Erythroblast (primary cell): ENCODE data around the gene CLDN8.

ENCODE experiments used
- DNase-seq, 2 experiments: peaks; one replicate each; lab custom pipeline; 2025; lab: John Stamatoyannopoulos, UW
- GATA1 ChIP-seq: IDR thresholded peaks from 2 replicates; pipeline ENCODE4 v1.6.1; 2011; ENCODE audit warnings: low read depth, mild to moderate bottlenecking, control low read depth, low read length, moderate library complexity
- POLR2A ChIP-seq: IDR thresholded peaks from 2 replicates; pipeline ENCODE4 v1.6.1; 2011; ENCODE audit warnings: mild to moderate bottlenecking, low read length

Gene CLDN8

GRCh38 chr21:30168086-30168485 is 47.8 kb downstream of the CLDN8 start:
- DNase-seq, result no peak
- TF ChIP-seq POLR2A, result no peak
- TF ChIP-seq GATA1, result no peak

DNA sequence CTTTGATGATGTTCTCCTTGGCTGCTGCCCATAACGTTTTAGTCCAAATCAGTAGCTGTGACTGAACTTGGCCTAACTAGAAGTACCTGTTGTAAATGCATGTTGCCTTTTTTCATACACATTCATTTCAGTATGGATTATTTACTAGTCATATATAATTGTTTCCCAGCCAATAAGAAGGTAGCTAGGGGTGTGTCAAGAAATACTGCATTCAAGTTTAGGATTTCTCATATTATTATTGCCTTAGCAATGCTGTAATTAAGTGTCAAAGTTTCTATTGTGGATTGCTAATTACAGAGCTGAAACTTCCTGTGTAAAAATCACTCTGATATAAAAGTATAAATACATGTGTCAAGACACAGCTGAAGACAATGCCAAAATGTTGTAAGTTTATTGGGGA is 49.2 kb downstream of the CLDN8 start, which contains the start of gene CLDN17:
Gene CLDN17 (minus strand): TSS at position 101 of the 400 bp plus-strand sequence. CDS start 188 bp downstream, outside the sequence.
- DNase-seq, result no peak
- TF ChIP-seq GATA1 (no peak), POLR2A (no peak)

DNA sequence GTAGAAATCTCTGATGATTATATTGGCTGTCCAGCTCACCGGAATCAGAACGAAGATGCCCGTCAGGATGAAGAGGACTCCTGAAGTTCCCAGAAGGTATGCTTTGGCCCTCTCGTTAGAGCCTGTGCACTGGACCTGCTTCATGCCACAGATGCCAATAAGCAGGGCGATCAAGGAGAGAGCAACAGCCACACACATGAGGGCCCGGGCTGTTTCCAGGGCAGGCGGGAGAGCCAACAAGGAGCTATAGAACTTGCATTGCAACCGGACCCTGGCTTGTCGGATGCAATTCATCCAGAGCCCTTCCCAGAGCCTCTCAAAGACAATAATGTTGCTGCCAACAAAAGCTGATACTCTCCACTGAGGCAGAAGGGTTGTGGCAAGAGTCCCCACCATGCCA is 49.7 kb downstream of the CLDN8 start:
- DNase-seq, result no peak
- TF ChIP-seq POLR2A (no peak), GATA1 (no peak)

- TF ChIP-seq POLR2A, result no peak
- no peak for TF ChIP-seq GATA1
- DNase-seq, result no peak
These were observed 51.1 kb downstream of the CLDN8 start for GRCh38 chr21:30164796-30165195.
